AG08396 (cell line): ENCODE results near the gene POLR1F.
A peak's percentile ranks its signal among the peaks of the same experiment; 100 is the strongest.

Source experiments
- DNase-seq: peaks from one replicate; pipeline ENCODE4 v3.0.0; 2012; ENCODE audit warnings: low spot score, mixed read lengths

POLR1F gene

GRCh38 chr7:19675816-19676215, 33.0 kb downstream of the POLR1F start:
- DNase-seq = no peak

- DNase-seq = no peak
Observed at GRCh38 chr7:19674266-19674960, 34.4 kb downstream of the POLR1F start.

GRCh38 chr7:19670806-19671205, 38.0 kb downstream of the POLR1F start:
- no peak for DNase-seq

DNA sequence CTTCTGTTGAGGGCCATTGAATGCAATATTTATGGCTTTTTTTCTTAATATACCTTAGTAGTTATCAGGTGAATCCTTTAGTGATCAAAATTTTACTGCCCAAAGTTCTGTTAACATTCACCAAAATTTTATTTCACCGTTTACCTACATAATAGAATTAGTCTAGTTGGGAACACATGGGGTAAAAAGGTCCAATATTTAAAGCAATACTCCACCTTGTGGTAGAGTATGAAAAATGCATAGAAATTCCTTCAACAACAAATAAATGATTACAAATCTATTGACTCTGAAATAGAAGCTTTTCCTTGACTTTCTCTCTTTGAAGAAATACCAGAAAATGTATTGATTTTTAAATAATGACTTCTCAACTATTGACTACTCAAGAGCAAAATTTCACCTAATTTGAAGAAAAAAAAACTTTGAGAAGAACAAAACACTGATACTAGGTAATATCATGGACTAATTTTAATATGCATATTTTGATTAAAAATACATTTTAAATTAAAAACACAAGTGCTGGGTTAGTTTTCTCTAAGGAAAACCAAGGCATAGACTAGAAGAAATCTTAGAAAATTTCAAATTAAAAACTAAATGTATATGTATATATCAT, 43.3 kb downstream of the POLR1F start:
- peak; percentile 22 for DNase-seq

DNA sequence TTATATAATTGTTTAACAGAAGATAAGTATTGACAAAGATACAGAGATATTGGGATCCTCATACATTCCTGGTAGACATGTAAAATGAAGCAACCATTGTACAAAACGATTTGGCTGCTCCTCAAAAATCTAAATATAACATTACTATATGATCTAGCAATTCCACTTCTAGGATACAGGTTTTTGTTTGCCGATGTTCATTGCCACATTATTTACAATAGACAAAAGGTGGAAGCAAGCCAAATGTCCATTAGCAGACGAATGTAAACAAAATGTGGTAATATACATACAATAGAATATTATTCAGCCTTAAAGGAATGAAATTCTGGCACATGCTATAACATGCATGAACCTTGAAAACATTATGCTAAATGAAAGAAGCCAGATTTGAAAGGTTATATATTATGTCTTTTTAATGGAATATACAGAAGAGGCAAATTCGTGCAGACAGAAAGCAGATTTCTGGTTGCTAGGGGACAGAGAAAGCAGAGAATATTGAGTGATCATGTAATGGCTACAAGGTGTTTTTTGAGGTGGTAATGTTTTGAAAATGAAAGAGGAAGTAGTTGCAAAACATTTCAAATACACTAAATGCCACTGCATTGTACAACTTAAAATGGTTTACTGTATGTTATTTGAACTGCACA, 44.9 kb downstream of the POLR1F start:
- DNase-seq = no peak

- no peak for DNase-seq
Observed at GRCh38 chr7:19648791-19649190, 60.0 kb downstream of the POLR1F start.
